Spinal cord (tissue), 10 donors: ENCODE data around the gene TSPAN19. TPM values are rescaled to one million over a fixed set of nuclear protein-coding genes. Genes with fewer than 3 reads are reported as not detected.
A peak's percentile ranks its signal among the peaks of the same experiment; 100 is the strongest.

ENCODE experiments used
- DNase-seq, 6 donors: peaks; one replicate each; pipeline versions ENCODE4 v3.0.0 to v3.0.0-alpha.2; 2013 to 2015; ENCODE audit warnings: low spot score in 6 of 6, low read depth in 4 of 6
- H3K27ac ChIP-seq: one replicate; pipeline ENCODE4 v1.5.1; 2013; ENCODE audit warnings: low read depth, low read length, control low read depth
- H3K27me3 ChIP-seq: one replicate; pipeline ENCODE4 v1.6.1; 2013; ENCODE audit warnings: low read length; ENCODE audit not compliant: control insufficient read depth, insufficient read depth
- H3K36me3 ChIP-seq: one replicate; pipeline ENCODE4 v1.6.1; 2013; ENCODE audit warnings: low read length; ENCODE audit not compliant: control insufficient read depth, insufficient read depth
- H3K4me1 ChIP-seq: one replicate; pipeline ENCODE4 v1.6.1; 2013; ENCODE audit warnings: low read length; ENCODE audit not compliant: control insufficient read depth, insufficient read depth
- H3K4me3 ChIP-seq: one replicate; pipeline ENCODE4 v1.5.1; 2013; ENCODE audit warnings: low read depth, low read length, control low read depth
- H3K9me3 ChIP-seq: one replicate; pipeline ENCODE4 v1.6.1; 2013; ENCODE audit warnings: low read length; ENCODE audit not compliant: control insufficient read depth, insufficient read depth
- WGBS: methylation state at CpG from one replicate; pipeline ENCODE4 v1.1.5; 2013; ENCODE audit warnings: missing lambda C conversion rate; ENCODE audit not compliant: insufficient coverage; 5-methylcytosine and 5-hydroxymethylcytosine counted together
- long read RNA-seq, 4 donors: transcript quantifications; one replicate each; lab custom pipeline, GENCODE V29; 2026
- polyA plus RNA-seq, 2 donors: library from polyadenylated mRNA; unstranded; fragments of 120-200 nt; gene quantifications; one replicate each; pipeline ENCODE4 v1.2.1, GENCODE V29; 2013; ENCODE audit not compliant: insufficient read length in 2 of 2
- total RNA-seq, 2 donors: library from RNA; depleted of rRNA in 1 of 2; stranded (reverse); fragments of 120-200 nt in 1 of 2; fragments of >200 nt in 1 of 2; gene quantifications; one replicate each; pipeline versions ENCODE4 v1.2.3 to v1.2.4, GENCODE V29; 2013 to 2014
- donor health status: healthy.

The TSPAN19 gene
- total RNA-seq (1 to 10 TPM in 1 of 2 donors, under 1 TPM in 1; 0.66 to 1.1 TPM), polyA plus RNA-seq (1 to 10 TPM; 1.8 to 2.2 TPM)
- long read RNA-seq, donor 1, partial matches to known transcripts: 22 of 23 reads
- long read RNA-seq, donor 1, other reads (novel, unspliced or antisense): 0 of 23 reads
- long read RNA-seq, donor 2: 0 reads
- long read RNA-seq, donor 3: 0 reads
- long read RNA-seq, donor 4, partial matches to known transcripts: 0 of 2 reads
- long read RNA-seq, donor 4, other reads (novel, unspliced or antisense): 0 of 2 reads

- no peaks in the 10 kb centered on the region for H3K9me3 ChIP-seq
- H3K4me3 ChIP-seq: peak within 1 kb of the TSS; percentile 75
- WGBS: 0% methylated on average over 8 of the region's 22 CpGs
- H3K27me3 ChIP-seq: no peaks in the 10 kb centered on the region
- no peaks in the 10 kb centered on the region for H3K36me3 ChIP-seq
- no peaks in the 10 kb centered on the region for H3K4me1 ChIP-seq
- DNase-seq: peak; percentile 89 to 99 (median 92)
- H3K27ac ChIP-seq: no peak within 1 kb of the TSS
Measured at GRCh38 chr12:85036234-85036707, at the start of gene TSPAN19, which contains the start of gene LRRIQ1. Gene TSPAN19, minus strand, starts transcription at chr12:85036277. Its CDS starts 6,331 bp downstream, at chr12:85029946. Gene LRRIQ1, plus strand, starts transcription at chr12:85036351. Its CDS starts 1,826 bp downstream, at chr12:85038177.

GRCh38 chr12:85085066-85085465 lies 49.0 kb upstream of the TSPAN19 start:
- no peak for DNase-seq
- Histone ChIP-seq H3K4me1 (no peaks in the 10 kb centered on the region), H3K9me3 (no peaks in the 10 kb centered on the region), H3K27ac (no peak overlapping the region), H3K36me3 (no peaks in the 10 kb centered on the region), H3K4me3 (no peak overlapping the region), H3K27me3 (no peaks in the 10 kb centered on the region)
- no CpG with 5 or more reads among the region's 5 CpGs for whole genome bisulfite sequencing

DNA sequence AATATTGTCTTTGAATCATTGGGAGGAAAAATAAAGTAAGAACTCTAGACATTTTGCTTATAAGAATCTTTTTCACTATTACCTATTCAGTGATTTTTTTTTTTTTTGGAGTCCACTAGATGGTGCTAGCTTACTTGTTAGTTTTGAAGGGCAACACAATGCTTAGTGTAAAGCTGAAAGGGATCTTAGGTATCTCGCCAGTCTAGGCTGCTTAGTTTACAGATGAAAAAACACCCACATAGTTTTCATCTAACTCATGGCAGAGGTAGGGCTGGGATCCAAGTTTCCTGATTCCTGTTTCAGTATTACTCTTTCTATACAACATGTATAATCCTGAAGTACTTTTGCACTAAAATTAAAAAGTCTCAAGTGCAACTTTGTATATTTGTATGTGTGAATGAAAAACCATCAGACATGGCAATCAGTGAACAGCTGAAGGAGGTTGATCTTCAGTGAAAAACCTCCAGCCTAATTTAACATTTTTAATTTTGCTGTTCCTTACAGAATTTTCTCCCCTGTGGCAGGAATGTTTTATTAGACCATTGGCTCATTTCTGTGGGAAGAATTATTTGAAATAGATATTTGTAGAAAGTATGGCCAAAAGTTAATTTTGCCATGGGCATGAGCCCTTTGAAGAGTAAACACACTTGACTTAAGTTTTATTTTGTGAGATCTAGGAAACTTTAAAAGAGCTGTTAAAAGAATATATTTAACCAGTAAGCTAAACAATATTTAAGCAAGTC lies 40.8 kb upstream of the TSPAN19 start:
- no CpG with 5 or more reads among the region's 1 CpG for WGBS
- peak in 5 of 6 donors; percentile 22 to 91 (median 42) for DNase-seq

GRCh38 chr12:85072826-85073225 lies 36.7 kb upstream of the TSPAN19 start:
- H3K4me3 ChIP-seq: no peak overlapping the region
- no peaks in the 10 kb centered on the region for H3K27me3 ChIP-seq
- H3K4me1 ChIP-seq: no peaks in the 10 kb centered on the region
- no peak overlapping the region for H3K27ac ChIP-seq
- H3K36me3 ChIP-seq: no peaks in the 10 kb centered on the region
- no peak for DNase-seq
- no peaks in the 10 kb centered on the region for H3K9me3 ChIP-seq
- no CpG with 5 or more reads among the region's 1 CpG for WGBS

More for the DNA sequence above, 40.8 kb upstream of the TSPAN19 start:
- H3K4me3 ChIP-seq: no peak overlapping the region
- H3K4me1 ChIP-seq: no peaks in the 10 kb centered on the region
- H3K27ac ChIP-seq: no peak overlapping the region
- H3K9me3 ChIP-seq: no peaks in the 10 kb centered on the region
- no peaks in the 10 kb centered on the region for H3K27me3 ChIP-seq
- H3K36me3 ChIP-seq: no peaks in the 10 kb centered on the region

DNA sequence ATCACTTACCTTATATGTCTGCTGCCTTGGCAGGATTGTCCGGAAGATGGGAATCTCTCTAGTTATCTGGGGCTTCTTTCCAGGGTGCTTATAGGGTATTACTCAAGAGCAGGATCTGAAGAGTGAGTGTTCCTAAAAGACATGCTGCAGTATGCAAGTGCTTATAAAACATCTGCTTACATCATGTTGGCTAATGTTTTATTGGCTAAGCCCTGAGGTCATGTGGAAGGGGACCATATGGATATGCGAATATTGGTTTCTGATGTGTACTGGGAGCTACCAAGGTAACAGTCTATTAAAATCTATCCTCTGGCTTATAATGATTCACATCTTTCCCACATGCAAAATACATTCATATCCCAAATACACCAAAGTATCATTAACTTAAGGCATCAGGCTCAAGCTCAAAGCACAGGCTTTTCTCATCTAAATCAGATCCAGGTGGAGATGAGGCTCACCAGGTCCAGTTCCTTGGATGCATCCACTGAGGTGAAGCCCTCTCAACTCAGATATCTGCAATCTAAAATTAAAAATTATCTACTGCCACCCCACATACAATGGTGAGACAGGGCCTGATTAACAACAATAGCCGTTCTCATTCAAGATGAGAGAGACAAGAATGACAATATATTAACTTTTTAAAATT lies 29.9 kb upstream of the TSPAN19 start:
- no CpG with 5 or more reads among the region's 3 CpGs for WGBS
- no peak for DNase-seq
- H3K4me3 ChIP-seq: no peak overlapping the region

DNA sequence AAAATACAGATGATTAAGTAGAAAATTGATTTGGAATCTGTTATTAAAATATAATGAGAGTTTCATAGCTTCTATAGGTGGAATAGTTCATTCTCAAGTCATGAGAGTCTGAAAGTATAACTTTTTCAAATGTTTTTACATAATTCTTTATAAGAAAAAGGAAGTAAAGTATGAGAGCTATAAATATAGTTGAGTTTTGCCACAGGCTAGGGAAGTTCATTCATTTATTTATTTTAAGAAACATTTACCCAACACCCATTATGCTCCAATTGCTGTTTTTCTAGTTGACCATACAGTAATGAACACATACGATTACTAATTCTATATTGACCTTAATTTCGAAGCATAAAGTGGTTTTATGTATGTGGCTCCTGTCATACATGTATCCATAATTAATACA lies 24.8 kb upstream of the TSPAN19 start:
- no peaks in the 10 kb centered on the region for H3K4me1 ChIP-seq
- no peaks in the 10 kb centered on the region for H3K27me3 ChIP-seq
- no peak overlapping the region for H3K27ac ChIP-seq
- H3K36me3 ChIP-seq: no peaks in the 10 kb centered on the region
- no peak for DNase-seq
- WGBS: no CpG with 5 or more reads among the region's 2 CpGs
- H3K4me3 ChIP-seq: no peak overlapping the region
- H3K9me3 ChIP-seq: no peaks in the 10 kb centered on the region

More for the DNA sequence above, 29.9 kb upstream of the TSPAN19 start:
- no peaks in the 10 kb centered on the region for H3K4me1 ChIP-seq
- no peaks in the 10 kb centered on the region for H3K9me3 ChIP-seq
- H3K36me3 ChIP-seq: no peaks in the 10 kb centered on the region
- H3K27me3 ChIP-seq: no peaks in the 10 kb centered on the region
- no peak overlapping the region for H3K27ac ChIP-seq

- Histone ChIP-seq H3K9me3 (no peaks in the 10 kb centered on the region), H3K4me3 (no peak overlapping the region), H3K4me1 (no peaks in the 10 kb centered on the region), H3K27me3 (no peaks in the 10 kb centered on the region), H3K27ac (no peak overlapping the region), H3K36me3 (no peaks in the 10 kb centered on the region)
- no peak for DNase-seq
- WGBS: no CpG with 5 or more reads among the region's 6 CpGs
Measured at GRCh38 chr12:85059594-85059993, 23.5 kb upstream of the TSPAN19 start.

GRCh38 chr12:85058339-85058738 lies 22.3 kb upstream of the TSPAN19 start:
- WGBS: 100% methylated on average over 1 of the region's 3 CpGs
- Histone ChIP-seq H3K27ac (no peak overlapping the region), H3K4me1 (no peaks in the 10 kb centered on the region), H3K27me3 (no peaks in the 10 kb centered on the region), H3K9me3 (no peaks in the 10 kb centered on the region), H3K4me3 (no peak overlapping the region), H3K36me3 (no peaks in the 10 kb centered on the region)
- DNase-seq: no peak

- Histone ChIP-seq H3K4me1 (no peaks in the 10 kb centered on the region), H3K9me3 (no peaks in the 10 kb centered on the region), H3K27ac (no peak overlapping the region), H3K4me3 (no peak overlapping the region), H3K27me3 (no peaks in the 10 kb centered on the region), H3K36me3 (no peaks in the 10 kb centered on the region)
- no CpG with 5 or more reads among the region's 2 CpGs for WGBS
- peak in 3 of 6 donors; percentile 12 to 80 (median 72) for DNase-seq
Measured at GRCh38 chr12:85057370-85057963, 21.4 kb upstream of the TSPAN19 start.
